ENCODE measurements around the gene EIF2S2.
"Not testable (repeated sequence)": the region's sequence is repeated elsewhere in the genome, so short reads cannot be mapped to it uniquely, and the experiment has no call there.

EIF2S2 gene, protein sequence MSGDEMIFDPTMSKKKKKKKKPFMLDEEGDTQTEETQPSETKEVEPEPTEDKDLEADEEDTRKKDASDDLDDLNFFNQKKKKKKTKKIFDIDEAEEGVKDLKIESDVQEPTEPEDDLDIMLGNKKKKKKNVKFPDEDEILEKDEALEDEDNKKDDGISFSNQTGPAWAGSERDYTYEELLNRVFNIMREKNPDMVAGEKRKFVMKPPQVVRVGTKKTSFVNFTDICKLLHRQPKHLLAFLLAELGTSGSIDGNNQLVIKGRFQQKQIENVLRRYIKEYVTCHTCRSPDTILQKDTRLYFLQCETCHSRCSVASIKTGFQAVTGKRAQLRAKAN

DNA sequence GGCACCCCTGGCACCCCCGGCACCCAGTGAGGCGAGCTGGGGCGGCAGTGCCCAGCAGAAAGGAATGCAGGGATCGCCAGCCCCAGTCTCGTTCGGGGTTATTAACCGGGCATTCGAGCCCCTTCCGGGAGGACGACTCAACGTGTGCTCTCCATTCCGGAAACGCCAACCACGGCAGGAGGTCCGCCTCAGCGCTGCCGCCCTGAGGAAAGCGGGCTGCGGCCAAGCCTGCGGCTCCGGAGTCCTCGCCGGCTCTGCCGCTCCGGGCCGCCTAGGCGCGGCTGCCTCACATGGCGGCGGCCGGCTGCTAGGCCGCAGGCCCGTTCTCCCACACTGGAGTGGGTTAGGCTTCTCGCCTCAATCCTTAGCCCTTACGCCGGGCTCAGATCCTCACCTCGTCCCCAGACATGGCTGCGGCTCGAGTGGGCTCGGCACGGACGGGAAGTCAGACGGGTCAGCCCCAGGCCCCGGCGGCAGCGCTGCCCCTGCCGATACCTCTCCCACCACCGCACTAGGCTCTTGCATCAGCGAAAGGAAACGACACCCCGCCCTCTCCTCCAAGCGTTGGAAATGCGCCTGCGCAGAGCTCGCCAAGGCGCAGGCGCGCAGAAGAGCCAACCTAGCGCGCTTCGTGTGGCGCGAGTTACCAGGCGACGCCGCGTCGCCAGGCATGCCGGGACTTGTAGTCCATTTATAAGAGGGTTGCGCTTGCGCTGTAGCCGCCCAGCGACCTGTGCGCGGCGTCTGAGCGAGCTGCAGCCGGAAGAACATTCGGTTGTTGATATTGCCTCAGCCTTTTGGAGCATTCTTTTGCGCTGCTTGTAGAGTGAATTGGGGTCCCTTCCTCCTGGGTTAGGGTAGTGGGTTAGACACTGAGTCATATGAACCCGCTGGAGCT lies at the start of gene EIF2S2:
Gene EIF2S2, minus strand, starts transcription at position 542 of the 898 bp plus-strand sequence. Its CDS starts 133 bp downstream, at position 409.
- Histone ChIP-seq H3K9me3 (no peaks in the 10 kb centered on the region), H3K27me3 (ENCODE audit: low read depth) (no peaks in the 10 kb centered on the region), H3K4me1 (peaks cover 17% of the 10 kb centered on the region), H3K4me3 (peak within 1 kb of the TSS; percentile 99), H3K36me3 (replicated peaks) (peaks cover 35% of the 10 kb centered on the region)
- DNase-seq (ENCODE audit: low spot score in 2 of 2) = peak; percentile 95 to 98
- in situ Hi-C loops (cut with MboI; ENCODE audit: low sequenced_read_pairs) = no loop called here

DNA sequence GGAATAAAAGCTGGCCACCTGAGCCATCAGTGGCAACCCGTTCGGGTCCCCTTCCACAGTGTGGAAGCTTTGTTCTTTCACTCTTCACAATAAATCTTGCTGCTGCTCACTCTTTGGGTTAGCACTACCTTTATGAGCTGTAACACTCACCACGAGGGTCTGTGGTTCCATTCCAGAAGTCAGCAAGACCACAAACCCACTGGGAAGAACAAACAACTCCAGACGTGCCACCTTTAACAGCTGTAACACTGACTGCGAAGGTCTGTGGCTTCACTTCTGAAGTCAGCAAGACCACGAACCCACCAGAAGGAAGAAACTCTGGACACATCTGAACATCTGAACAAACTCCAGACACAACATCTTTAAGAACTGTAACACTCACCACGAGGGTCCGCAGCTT lies 45.7 kb upstream of the EIF2S2 start:
- H3K4me3 ChIP-seq; DNase-seq (ENCODE audit: low spot score in 2 of 2); H3K4me1 ChIP-seq; in situ Hi-C loops (cut with MboI; ENCODE audit: low sequenced_read_pairs); H3K36me3 ChIP-seq (replicated peaks); H3K9me3 ChIP-seq; H3K27me3 ChIP-seq (ENCODE audit: low read depth): not testable (repeated sequence)

DNA sequence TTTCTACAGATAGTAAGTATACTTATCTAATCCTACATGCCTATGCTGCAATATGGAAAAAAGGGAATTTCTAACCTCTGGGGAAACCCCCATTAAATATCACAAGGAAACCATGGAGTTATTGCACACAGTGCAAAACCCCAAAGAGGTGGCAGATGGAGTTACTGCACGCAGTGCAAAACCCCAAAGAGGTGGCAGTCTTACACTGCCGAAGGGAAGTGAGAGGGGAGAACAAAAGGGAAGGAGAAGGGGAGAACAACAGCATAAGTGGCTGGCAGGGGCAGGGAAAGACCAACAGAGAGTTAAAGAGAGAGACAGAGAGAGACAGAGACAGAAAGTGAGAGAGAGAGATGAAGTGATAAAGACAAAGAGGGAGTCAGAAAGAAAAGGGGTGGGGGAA lies 43.8 kb upstream of the EIF2S2 start:
- H3K4me1 ChIP-seq = no peaks in the 10 kb centered on the region
- in situ Hi-C loops (cut with MboI; ENCODE audit: low sequenced_read_pairs) = no loop called here
- H3K4me3 ChIP-seq = no peak overlapping the region
- DNase-seq (ENCODE audit: low spot score in 2 of 2) = no peak
- no peaks in the 10 kb centered on the region for H3K27me3 ChIP-seq (ENCODE audit: low read depth)
- no peaks in the 10 kb centered on the region; the same call in 1 of the 2 replicates for H3K9me3 ChIP-seq
- H3K36me3 ChIP-seq (replicated peaks) = no peaks in the 10 kb centered on the region

DNA sequence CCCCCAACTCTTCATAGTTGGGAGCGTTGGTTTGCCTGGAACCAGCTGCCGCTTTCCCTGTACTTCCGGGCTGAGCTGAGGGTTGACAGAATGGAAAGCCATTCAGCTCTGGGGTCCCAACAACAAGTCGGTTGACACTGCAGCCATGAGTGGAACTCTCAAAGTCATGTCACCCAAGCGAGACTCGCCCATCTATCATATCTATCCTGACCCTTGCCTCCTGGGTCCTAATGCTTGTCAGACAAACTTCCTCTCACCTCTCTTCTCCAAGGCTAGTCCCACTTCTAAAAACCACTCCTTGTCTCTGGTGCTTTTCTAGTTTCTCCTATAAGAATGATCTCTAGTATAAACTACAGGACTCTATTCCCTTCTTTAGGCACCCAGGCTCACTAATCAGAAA lies 41.1 kb upstream of the EIF2S2 start:
- in situ Hi-C loops (cut with MboI; ENCODE audit: low sequenced_read_pairs); H3K36me3 ChIP-seq (replicated peaks); H3K27me3 ChIP-seq (ENCODE audit: low read depth); H3K4me1 ChIP-seq; DNase-seq (ENCODE audit: low spot score in 2 of 2); H3K9me3 ChIP-seq; H3K4me3 ChIP-seq: not testable (repeated sequence)

DNA sequence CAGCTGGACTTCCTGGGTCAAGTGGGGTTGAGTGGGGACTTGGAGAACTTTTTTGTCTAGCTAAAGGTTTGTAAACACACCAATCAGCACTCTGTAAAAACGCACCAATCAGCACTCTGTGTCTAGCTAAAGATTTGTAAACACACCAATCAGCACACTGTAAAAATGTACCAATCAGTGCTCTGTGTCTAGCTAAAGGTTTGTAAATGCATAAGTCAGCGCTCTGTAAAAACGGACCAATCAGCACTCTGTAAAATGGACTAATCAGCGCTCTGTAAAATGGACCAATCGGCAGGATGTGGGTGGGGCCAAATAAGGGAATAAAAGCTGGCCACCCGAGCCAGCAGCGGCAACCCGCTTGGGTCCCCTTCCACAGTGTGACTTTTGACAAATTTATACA lies 40.0 kb upstream of the EIF2S2 start:
- H3K4me3 ChIP-seq; H3K4me1 ChIP-seq; DNase-seq (ENCODE audit: low spot score in 2 of 2); H3K27me3 ChIP-seq (ENCODE audit: low read depth); in situ Hi-C loops (cut with MboI; ENCODE audit: low sequenced_read_pairs); H3K36me3 ChIP-seq (replicated peaks); H3K9me3 ChIP-seq: not testable (repeated sequence)

DNA sequence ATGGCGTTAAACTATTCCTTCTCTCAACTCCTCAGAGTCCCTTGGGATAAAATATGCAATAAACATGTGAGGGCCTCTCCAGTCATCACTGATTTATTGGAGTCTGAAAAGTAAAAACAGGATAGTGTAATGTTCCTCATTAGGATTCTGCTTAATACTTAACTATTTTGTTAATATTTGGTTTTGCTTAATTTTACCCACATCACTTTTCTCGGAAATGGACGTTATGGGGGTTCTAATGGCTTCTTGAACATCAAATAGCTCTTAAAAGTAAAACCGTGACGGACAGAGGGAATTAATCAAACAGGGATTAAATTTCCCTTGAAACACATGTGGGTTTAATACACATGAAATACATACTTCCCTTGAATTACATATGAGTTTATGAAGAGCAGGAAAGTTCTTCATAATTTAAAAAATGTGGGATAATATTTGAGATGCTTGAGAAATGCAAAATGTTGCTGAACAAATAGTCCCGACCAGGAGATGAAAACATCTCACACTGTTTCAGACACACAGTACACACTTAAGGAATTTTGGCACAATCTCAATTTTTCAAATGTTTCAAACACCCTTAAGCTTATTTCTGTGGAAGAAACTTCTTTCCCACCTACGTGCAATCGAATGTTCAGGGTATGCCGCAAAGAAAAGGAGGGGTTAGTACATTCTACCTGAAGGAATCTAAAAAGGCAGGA lies 38.4 kb upstream of the EIF2S2 start:
- in situ Hi-C loops (cut with MboI; ENCODE audit: low sequenced_read_pairs) = no loop called here
- no peaks in the 10 kb centered on the region for H3K4me1 ChIP-seq
- no peak for DNase-seq (ENCODE audit: low spot score in 2 of 2)
- no peaks in the 10 kb centered on the region for H3K9me3 ChIP-seq
- H3K36me3 ChIP-seq (replicated peaks) = no peaks in the 10 kb centered on the region
- H3K4me3 ChIP-seq = no peak overlapping the region
- H3K27me3 ChIP-seq (ENCODE audit: low read depth) = no peaks in the 10 kb centered on the region

DNA sequence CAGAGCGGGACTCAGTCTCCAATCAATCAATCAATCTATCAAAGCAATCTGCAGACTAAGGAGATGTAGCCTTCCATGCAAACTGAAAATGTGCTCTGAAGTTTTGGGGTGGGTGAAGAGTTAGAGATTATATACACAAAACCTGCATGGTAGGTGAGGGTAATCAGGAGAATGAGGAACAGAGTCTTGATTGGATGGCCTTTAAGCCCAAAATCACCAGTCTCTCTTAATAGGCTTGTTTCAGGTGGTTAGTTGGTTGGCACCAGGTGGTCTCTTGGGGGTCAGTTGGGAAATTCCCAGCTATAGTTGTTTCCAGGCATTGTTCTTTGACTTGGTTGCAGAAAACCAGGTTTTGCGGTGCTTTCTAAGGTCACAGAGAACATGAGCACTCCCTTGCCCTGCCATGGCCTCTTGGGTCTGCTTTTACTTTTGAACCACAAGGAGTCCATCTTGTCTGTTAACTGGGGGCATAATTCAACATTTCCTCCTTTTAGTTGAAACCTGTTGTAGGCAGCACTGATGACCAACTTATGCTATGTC lies 33.3 kb upstream of the EIF2S2 start:
- Histone ChIP-seq H3K4me1 (no peaks in the 10 kb centered on the region), H3K9me3 (no peaks in the 10 kb centered on the region), H3K4me3 (no peak overlapping the region), H3K36me3 (replicated peaks) (no peaks in the 10 kb centered on the region), H3K27me3 (ENCODE audit: low read depth) (no peaks in the 10 kb centered on the region)
- in situ Hi-C loops (cut with MboI; ENCODE audit: low sequenced_read_pairs) = no loop called here
- DNase-seq (ENCODE audit: low spot score in 2 of 2) = no peak

DNA sequence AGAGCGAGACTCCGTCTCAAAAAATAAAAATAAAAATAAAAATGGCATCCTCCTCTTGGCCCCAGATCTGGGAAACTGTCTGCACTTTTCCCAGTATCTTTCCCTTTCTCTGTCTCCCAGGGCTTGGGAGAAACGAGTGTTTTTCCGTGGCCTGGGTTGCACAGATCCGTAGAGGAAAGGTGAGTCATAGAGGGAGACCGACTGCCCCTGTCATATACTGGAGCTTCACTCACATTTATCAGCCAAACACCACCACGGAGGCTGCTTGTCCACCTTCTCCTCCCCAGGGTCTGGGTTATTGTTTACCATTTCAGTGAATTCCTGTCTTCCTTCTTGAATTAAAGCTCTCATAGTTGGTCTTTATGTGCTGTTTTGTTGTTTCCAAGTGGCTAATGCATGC lies 31.9 kb upstream of the EIF2S2 start:
- no peak for DNase-seq (ENCODE audit: low spot score in 2 of 2)
- in situ Hi-C loops (cut with MboI; ENCODE audit: low sequenced_read_pairs) = no loop called here
- no peaks in the 10 kb centered on the region for H3K36me3 ChIP-seq (replicated peaks)
- H3K27me3 ChIP-seq (ENCODE audit: low read depth) = no peaks in the 10 kb centered on the region
- H3K4me3 ChIP-seq = no peak overlapping the region
- no peaks in the 10 kb centered on the region for H3K9me3 ChIP-seq
- H3K4me1 ChIP-seq = no peaks in the 10 kb centered on the region

DNA sequence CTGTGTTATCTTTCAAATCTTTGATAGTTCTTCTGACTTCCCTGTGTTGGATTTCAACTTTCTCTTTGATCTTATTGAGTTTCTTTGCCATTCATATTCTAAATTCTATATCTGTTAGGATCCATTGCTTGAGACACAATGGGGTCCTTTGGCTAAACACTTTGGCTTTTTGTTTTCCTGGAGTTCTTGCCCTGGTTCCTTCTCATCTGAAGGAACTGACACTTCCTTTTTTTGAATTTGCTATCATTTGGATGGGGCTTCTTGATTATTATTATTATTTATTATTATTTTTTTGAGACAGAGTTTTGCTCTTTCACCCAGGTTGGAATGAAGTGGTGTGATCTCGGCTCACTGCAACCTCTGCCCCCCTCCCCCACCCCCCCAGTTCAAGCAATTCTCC lies 30.1 kb upstream of the EIF2S2 start:
- DNase-seq (ENCODE audit: low spot score in 2 of 2) = no peak
- no peaks in the 10 kb centered on the region for H3K27me3 ChIP-seq (ENCODE audit: low read depth)
- in situ Hi-C loops (cut with MboI; ENCODE audit: low sequenced_read_pairs) = no loop called here
- no peak overlapping the region for H3K4me3 ChIP-seq
- no peaks in the 10 kb centered on the region for H3K9me3 ChIP-seq
- H3K4me1 ChIP-seq = no peaks in the 10 kb centered on the region
- no peaks in the 10 kb centered on the region for H3K36me3 ChIP-seq (replicated peaks)

DNA sequence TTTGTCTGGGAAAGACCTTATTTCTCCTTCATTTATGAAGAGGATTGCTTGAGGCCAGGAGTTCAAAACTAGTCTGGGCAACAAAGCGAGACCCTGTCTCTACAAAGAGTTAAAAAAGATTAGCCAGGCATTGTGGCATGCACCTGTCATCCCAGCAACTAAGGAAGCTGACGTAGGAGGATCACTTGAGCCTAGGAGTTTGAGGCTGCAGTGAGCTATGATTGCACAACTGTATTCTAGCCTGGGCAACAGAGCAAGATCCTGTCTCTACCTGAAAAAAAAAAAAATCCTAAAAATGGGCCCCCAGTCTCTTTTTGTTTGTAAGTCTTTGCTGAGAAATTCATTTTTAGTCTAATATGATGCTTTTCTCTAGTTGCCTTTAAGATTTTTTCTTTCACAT lies 29.2 kb upstream of the EIF2S2 start:
- Histone ChIP-seq H3K4me1 (no peaks in the 10 kb centered on the region), H3K4me3 (no peak overlapping the region), H3K9me3 (no peaks in the 10 kb centered on the region; the same call in 1 of the 2 replicates), H3K27me3 (ENCODE audit: low read depth) (no peaks in the 10 kb centered on the region), H3K36me3 (replicated peaks) (no peaks in the 10 kb centered on the region)
- in situ Hi-C loops (cut with MboI; ENCODE audit: low sequenced_read_pairs) = no loop called here
- no peak for DNase-seq (ENCODE audit: low spot score in 2 of 2)

DNA sequence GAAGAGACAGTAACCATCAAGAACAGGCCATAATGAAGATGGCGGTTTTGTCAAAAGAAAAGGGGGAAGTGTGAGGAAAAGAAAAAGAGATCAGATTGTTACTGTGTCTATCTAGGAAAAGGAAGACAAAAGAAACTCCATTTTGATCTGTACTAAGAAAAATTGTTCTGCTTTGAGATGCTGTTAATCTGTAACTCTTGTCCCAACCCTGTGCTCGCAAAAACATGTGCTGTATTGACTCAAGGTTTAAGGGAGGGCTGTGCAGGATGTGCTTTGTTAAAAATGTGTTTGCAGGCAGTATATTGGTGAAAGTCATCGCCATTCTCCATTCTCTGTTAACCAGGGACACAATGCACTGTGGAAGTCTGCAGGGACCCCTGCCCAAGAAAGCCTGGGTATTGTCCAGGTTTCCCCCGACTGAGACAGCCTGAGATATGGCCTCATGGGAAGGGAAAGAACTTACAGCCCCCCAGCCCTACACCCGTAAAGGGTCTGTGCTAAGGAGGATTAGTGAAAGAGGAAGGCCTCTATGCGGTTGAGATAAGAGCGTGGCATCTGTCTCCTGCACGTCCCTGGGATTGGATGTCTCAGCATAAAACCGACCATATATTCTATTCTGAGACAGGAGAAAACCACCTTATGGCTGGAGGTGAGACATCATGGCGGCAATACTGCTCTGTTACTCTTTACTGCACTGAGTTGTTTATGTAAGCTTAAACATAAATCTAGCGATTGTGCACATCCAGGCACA lies 23.7 kb upstream of the EIF2S2 start:
- H3K27me3 ChIP-seq (ENCODE audit: low read depth); DNase-seq (ENCODE audit: low spot score in 2 of 2); H3K4me3 ChIP-seq; H3K4me1 ChIP-seq; in situ Hi-C loops (cut with MboI; ENCODE audit: low sequenced_read_pairs); H3K36me3 ChIP-seq (replicated peaks); H3K9me3 ChIP-seq: not testable (repeated sequence)

DNA sequence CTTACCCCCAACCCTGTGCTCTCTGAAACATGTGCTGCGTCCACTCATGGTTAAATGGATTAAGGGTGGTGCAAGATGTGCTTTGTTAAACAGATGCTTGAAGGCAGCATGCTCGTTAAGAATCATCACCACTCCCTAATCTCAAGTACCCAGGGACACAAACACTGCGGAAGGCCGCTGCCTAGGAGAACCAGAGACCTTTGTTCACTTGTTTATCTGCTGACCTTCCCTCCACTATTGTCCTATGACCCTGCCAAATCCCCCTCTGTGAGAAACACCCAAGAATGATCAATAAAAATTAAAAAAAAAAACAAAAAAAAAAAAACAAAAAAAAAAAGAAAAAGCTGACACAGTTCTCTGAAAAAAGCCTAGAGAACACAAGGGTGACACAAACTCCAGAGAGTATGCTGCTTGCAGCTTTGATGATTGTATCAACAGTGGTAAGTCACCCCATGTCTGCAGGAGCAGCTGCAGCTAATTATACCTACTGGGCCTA lies 21.4 kb upstream of the EIF2S2 start:
- H3K4me1 ChIP-seq; in situ Hi-C loops (cut with MboI; ENCODE audit: low sequenced_read_pairs); H3K9me3 ChIP-seq; H3K4me3 ChIP-seq; DNase-seq (ENCODE audit: low spot score in 2 of 2); H3K27me3 ChIP-seq (ENCODE audit: low read depth); H3K36me3 ChIP-seq (replicated peaks): not testable (repeated sequence)

DNA sequence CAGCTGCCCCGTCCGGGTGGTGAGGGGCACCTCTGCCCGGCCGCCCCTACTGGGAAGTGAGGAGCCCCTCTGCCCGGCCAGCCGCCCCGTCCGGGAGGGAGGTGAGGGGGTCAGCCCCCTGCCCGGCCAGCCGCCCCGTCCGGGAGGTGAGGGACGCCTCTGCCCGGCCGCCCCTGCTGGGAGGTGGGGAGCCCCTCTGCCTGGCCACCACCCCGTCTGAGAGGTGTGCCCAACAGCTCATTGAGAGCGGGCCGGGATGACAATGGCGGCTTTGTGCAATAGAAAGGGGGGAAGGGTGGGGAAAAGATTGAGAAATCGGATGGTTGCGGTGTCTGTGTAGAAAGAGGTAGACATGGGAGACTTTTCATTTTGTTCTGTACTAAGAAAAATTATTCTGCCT lies 20.9 kb upstream of the EIF2S2 start:
- H3K9me3 ChIP-seq; H3K36me3 ChIP-seq (replicated peaks); H3K4me1 ChIP-seq; H3K4me3 ChIP-seq; in situ Hi-C loops (cut with MboI; ENCODE audit: low sequenced_read_pairs); DNase-seq (ENCODE audit: low spot score in 2 of 2); H3K27me3 ChIP-seq (ENCODE audit: low read depth): not testable (repeated sequence)

Measured in HAP-1 (cell line).